Subcutaneous adipose tissue (tissue), 4 donors: Measurements from ENCODE around the gene OR6B2. TPM values are rescaled to one million over a fixed set of nuclear protein-coding genes. Genes with fewer than 3 reads are reported as not detected.

Source experiments
- total RNA-seq, 4 donors: library from RNA; depleted of rRNA; stranded (reverse); fragments of >200 nt; gene quantifications; one replicate each; pipeline ENCODE4 v1.1.0, GENCODE V29; 2016
- TF ChIP-seq, protein P1 (sequence below): fragments of 450-650 bp; IDR thresholded peaks from one replicate; pipeline ENCODE4 v1.5.1; 2016; ENCODE audit warnings: low read depth, mild to moderate bottlenecking, control low read depth, antibody characterized with exemption, moderate library complexity

The OR6B2 gene
- total RNA-seq, 4 donors from 2014 or later, result not detected

DNA sequence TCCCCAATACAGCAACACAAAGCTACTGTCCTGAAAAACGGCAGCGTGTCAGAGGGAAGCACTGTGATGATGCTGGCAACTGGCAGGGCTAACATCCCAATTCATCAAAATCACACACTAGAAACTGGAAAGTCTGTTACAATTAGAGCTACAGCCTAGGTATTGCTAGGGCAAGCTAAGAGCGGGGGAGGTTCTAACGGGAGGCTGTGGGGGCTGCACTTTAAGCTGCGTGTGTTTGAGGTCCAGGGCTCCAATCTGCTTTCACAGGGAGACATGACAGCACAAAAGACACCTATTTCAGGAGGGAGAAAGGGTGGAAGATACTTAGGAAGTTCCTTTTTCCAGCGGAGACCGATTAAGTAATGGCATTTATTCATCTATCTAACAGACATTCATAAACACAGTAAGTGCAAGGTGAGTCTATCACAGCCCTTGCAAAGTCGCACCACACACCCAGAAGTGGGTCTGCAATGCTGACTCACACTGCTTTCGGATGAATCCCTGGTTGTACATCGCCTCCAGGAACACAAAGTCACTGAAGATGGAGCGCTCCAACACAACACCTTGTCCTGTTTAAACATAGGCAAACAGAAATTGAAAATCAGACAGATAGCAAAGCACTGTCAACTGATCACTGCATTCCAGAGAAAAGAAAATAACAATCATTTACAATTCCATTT lies 12.0 kb downstream of the OR6B2 start:
- TF ChIP-seq, protein P1, sequence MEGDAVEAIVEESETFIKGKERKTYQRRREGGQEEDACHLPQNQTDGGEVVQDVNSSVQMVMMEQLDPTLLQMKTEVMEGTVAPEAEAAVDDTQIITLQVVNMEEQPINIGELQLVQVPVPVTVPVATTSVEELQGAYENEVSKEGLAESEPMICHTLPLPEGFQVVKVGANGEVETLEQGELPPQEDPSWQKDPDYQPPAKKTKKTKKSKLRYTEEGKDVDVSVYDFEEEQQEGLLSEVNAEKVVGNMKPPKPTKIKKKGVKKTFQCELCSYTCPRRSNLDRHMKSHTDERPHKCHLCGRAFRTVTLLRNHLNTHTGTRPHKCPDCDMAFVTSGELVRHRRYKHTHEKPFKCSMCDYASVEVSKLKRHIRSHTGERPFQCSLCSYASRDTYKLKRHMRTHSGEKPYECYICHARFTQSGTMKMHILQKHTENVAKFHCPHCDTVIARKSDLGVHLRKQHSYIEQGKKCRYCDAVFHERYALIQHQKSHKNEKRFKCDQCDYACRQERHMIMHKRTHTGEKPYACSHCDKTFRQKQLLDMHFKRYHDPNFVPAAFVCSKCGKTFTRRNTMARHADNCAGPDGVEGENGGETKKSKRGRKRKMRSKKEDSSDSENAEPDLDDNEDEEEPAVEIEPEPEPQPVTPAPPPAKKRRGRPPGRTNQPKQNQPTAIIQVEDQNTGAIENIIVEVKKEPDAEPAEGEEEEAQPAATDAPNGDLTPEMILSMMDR, result no peak

DNA sequence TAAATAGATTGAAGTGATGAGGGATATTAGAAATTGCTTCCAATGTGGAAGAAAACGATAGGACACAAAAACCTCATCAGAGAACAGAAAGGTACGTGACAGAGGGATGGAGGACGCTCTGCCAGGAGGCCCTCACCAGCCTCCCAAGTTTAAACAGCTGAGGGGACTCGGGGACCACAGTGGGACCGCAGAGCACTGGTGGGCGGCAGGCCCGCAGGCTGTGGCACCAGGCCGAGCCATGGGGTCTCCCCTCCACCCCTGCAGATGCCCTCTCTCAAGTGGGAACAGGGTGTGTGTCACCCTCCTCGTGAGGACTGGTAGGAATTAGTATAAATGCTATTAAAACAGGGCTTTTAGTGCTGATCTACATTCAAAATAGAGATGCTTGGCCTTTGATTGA lies 15.9 kb downstream of the OR6B2 start:
- TF ChIP-seq, protein P1, result no peak

DNA sequence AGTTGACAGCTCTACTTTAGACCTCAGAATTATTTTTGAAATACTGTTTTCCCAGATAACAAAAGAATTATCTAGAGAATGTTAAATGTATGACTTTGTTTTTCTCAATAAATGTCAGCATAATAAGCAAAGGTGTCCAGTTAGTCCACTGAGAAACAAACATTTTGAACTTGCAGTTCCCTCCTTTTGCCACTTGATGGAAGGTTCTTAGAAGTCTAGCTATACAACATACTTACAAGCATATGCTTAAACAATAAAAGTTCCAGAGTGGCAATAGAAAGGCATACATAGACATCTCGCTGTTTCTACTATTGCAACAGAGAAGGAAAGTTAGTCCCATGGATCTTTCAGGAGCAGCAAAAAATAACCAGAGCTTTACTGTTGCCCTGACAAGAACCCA lies 16.9 kb downstream of the OR6B2 start:
- TF ChIP-seq, protein P1, result no peak

DNA sequence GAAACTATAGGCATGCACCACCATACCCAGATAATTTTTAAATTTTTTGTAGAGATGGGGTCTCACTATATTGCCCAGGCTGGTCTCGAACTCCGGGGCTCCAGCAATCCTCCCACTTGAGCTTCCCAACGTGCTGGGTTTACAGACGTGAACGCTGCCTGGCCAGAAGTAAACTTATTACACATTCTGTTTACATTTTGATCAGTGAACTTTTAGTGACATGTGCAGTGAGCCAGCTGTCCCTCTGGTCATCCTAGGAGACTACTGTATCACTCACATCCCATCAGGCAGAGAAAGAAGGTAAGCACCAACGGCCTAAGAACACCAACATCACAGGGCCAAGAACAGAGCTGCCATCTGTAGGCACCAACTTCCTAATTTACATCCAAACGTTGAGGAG lies 27.2 kb downstream of the OR6B2 start:
- TF ChIP-seq, protein P1, result no peak

DNA sequence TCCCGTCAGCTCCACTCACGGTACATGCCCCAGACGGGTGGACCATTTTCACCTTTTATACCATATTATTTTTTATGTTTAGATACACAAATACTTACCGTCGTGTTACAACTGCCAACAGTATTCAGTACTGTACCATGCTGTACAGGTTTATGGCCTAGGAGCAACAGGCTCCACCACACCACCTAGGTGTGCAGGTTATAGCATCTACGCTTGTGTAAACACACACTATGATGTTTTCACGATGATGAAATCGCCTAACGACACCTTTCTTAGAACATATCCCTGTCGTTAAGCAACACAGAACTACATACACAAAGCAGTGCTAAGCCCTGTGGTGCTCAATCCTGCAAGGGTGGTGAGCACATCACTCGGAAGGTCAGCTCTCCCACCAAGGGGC lies 29.6 kb downstream of the OR6B2 start:
- TF ChIP-seq, protein P1, result no peak

DNA sequence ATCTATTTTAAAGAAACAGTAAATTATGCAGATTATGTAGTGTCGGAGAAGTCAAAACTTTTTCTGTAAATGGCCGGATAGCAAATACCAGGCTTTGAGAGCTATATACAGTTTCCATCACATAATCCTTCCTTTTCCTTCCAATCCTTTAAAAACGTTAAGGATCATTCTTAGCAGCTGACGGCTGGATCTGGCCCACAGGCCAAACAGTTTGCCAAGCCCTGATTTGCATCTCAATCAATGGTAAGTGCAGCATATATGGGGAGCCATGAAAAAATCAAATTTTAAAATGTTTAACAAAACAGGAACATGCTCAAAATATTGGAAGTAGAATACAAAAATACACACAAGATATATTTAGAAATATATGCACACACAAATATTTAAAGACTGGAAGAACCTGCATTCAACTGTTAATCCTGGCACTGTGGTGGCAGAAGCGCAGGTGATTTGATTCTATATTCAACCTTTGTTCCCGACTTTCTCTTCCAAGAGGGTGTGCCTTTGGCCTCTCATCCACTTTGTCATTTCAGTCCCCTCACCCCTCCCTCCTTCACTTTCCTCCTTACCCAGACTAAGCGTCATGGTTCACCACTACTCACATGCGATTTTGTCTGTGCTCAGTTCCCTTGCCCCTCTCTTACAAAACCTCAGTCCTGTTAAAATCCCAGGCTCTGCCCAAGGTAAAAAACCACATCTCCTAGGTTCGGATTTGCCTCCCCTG lies 32.4 kb downstream of the OR6B2 start:
- TF ChIP-seq, protein P1, result no peak

DNA sequence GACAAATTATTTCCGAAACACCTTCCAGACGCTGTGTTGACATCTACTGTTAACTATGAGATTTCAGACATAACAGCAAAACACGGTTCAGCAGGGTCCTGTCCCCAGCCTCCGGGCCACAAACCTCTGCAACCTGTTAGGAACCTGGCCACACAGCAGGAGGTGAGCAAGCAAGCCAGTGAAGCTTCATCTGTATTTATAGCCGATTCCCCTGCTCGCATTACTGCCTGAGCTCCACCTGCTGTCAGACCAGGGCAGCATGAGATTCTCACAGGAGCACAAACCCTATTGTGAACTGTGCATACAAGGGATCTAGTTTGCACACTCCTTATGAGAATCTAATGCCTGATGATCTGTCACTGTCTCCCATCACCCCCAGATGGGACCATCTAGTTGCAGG lies 36.1 kb downstream of the OR6B2 start:
- TF ChIP-seq, protein P1, result no peak
